SH-SY5Y (cell line): ENCODE results near the gene ZBTB32.

Source experiments
- GATA2 ChIP-seq: IDR thresholded peaks from 2 replicates; pipeline ENCODE4 v1.6.1; 2011; ENCODE audit warnings: mild to moderate bottlenecking, low read depth, low read length
- GATA3 ChIP-seq: IDR thresholded peaks from 2 replicates; pipeline ENCODE4 v1.6.1; 2011; ENCODE audit warnings: low read depth, mild to moderate bottlenecking, low read length, moderate library complexity

- no peak for TF ChIP-seq GATA2
- TF ChIP-seq GATA3, result no peak
Measured at GRCh38 chr19:35736913-35737886, 32.8 kb downstream of the ZBTB32 start.
